H1 (cell line): ENCODE data around the gene RBM43. TPM values are rescaled to one million over a fixed set of nuclear protein-coding genes. Genes with fewer than 3 reads are reported as not detected.

Source experiments
- CTCF ChIP-seq, 3 experiments: IDR thresholded peaks; 1 replicate in 2 of 3; 2 replicates in 1 of 3; pipeline versions ENCODE4 v1.5.1 to v1.6.1; 2011; ENCODE audit warnings: low read length in 3 of 3, mild to moderate bottlenecking in 3 of 3, inconsistent platforms in 2 of 3, low read depth in 1 of 3, moderate library complexity in 1 of 3; ENCODE audit not compliant: insufficient read depth in 1 of 3; ENCODE audit errors: control extremely low read depth in 1 of 3
- GTF2F1 ChIP-seq: IDR thresholded peaks from 2 replicates; pipeline ENCODE4 v1.6.1; 2012; ENCODE audit warnings: low read depth, low read length, improper control_type of control experiment, borderline replicate concordance
- RAD21 ChIP-seq, 2 experiments: IDR thresholded peaks in 1 of 2; conservative IDR thresholded peaks in 1 of 2; 2 replicates each; pipeline ENCODE4 v1.6.1; 2011; ENCODE audit warnings: low read depth in 2 of 2, low read length in 2 of 2, improper control_type of control experiment in 1 of 2, inconsistent platforms in 1 of 2, mild to moderate bottlenecking in 1 of 2, moderate library complexity in 1 of 2
- SUZ12 ChIP-seq: fragments of 200-600 bp; sonication (generic); IDR thresholded peaks from 2 replicates; pipeline ENCODE4 v1.6.1; 2012; ENCODE audit warnings: mild to moderate bottlenecking, inconsistent platforms, low read length, moderate library complexity, mixed read lengths
- TAF1 ChIP-seq: IDR thresholded peaks from 2 replicates; pipeline ENCODE4 v1.6.1; 2011; ENCODE audit warnings: mild to moderate bottlenecking, low read depth, low read length
- TBP ChIP-seq: IDR thresholded peaks from 2 replicates; pipeline ENCODE4 v1.6.1; 2011; ENCODE audit warnings: low read depth, low read length, improper control_type of control experiment
- polyA plus RNA-seq, 7 experiments: library from polyadenylated mRNA; depleted of rRNA in 3 of 7; stranded (reverse) in 5 of 7; unstranded in 2 of 7; fragments of >200 nt in 5 of 7; fragments of 200-250 nt in 2 of 7; gene quantifications; 1 replicate in 5 of 7; 2 replicates in 1 of 7; 4 replicates in 1 of 7; pipeline versions ENCODE4 v1.2.1 to v1.2.3, GENCODE V29; 2011 to 2013; ENCODE audit warnings: missing spikeins in 2 of 7, mixed read lengths in 2 of 7
- total RNA-seq: library from RNA; stranded (reverse); fragmentation: NEBNext Ultra II Directional; extraction: Animal tissue kit (Norgen Biotek cat#: 25700); gene quantifications from 2 replicates; pipeline ENCODE4 v1.2.1, GENCODE V29; 2021
- TF ChIP-seq, protein P1 (sequence below): fragments of 300-600 bp; sonication (generic); IDR thresholded peaks from 2 replicates; pipeline ENCODE4 v1.7.1; 2012; ENCODE audit warnings: low read length, moderate library complexity, mild to moderate bottlenecking, inconsistent platforms; ENCODE audit not compliant: insufficient replicate concordance

RBM43 gene
- total and polyA plus RNA-seq, 2 of the 8 experiments (the other 6 are each of a cell fraction or from before 2014, with no cell fraction given), result 1.7 to 2.0 TPM

- TF ChIP-seq, protein P1, sequence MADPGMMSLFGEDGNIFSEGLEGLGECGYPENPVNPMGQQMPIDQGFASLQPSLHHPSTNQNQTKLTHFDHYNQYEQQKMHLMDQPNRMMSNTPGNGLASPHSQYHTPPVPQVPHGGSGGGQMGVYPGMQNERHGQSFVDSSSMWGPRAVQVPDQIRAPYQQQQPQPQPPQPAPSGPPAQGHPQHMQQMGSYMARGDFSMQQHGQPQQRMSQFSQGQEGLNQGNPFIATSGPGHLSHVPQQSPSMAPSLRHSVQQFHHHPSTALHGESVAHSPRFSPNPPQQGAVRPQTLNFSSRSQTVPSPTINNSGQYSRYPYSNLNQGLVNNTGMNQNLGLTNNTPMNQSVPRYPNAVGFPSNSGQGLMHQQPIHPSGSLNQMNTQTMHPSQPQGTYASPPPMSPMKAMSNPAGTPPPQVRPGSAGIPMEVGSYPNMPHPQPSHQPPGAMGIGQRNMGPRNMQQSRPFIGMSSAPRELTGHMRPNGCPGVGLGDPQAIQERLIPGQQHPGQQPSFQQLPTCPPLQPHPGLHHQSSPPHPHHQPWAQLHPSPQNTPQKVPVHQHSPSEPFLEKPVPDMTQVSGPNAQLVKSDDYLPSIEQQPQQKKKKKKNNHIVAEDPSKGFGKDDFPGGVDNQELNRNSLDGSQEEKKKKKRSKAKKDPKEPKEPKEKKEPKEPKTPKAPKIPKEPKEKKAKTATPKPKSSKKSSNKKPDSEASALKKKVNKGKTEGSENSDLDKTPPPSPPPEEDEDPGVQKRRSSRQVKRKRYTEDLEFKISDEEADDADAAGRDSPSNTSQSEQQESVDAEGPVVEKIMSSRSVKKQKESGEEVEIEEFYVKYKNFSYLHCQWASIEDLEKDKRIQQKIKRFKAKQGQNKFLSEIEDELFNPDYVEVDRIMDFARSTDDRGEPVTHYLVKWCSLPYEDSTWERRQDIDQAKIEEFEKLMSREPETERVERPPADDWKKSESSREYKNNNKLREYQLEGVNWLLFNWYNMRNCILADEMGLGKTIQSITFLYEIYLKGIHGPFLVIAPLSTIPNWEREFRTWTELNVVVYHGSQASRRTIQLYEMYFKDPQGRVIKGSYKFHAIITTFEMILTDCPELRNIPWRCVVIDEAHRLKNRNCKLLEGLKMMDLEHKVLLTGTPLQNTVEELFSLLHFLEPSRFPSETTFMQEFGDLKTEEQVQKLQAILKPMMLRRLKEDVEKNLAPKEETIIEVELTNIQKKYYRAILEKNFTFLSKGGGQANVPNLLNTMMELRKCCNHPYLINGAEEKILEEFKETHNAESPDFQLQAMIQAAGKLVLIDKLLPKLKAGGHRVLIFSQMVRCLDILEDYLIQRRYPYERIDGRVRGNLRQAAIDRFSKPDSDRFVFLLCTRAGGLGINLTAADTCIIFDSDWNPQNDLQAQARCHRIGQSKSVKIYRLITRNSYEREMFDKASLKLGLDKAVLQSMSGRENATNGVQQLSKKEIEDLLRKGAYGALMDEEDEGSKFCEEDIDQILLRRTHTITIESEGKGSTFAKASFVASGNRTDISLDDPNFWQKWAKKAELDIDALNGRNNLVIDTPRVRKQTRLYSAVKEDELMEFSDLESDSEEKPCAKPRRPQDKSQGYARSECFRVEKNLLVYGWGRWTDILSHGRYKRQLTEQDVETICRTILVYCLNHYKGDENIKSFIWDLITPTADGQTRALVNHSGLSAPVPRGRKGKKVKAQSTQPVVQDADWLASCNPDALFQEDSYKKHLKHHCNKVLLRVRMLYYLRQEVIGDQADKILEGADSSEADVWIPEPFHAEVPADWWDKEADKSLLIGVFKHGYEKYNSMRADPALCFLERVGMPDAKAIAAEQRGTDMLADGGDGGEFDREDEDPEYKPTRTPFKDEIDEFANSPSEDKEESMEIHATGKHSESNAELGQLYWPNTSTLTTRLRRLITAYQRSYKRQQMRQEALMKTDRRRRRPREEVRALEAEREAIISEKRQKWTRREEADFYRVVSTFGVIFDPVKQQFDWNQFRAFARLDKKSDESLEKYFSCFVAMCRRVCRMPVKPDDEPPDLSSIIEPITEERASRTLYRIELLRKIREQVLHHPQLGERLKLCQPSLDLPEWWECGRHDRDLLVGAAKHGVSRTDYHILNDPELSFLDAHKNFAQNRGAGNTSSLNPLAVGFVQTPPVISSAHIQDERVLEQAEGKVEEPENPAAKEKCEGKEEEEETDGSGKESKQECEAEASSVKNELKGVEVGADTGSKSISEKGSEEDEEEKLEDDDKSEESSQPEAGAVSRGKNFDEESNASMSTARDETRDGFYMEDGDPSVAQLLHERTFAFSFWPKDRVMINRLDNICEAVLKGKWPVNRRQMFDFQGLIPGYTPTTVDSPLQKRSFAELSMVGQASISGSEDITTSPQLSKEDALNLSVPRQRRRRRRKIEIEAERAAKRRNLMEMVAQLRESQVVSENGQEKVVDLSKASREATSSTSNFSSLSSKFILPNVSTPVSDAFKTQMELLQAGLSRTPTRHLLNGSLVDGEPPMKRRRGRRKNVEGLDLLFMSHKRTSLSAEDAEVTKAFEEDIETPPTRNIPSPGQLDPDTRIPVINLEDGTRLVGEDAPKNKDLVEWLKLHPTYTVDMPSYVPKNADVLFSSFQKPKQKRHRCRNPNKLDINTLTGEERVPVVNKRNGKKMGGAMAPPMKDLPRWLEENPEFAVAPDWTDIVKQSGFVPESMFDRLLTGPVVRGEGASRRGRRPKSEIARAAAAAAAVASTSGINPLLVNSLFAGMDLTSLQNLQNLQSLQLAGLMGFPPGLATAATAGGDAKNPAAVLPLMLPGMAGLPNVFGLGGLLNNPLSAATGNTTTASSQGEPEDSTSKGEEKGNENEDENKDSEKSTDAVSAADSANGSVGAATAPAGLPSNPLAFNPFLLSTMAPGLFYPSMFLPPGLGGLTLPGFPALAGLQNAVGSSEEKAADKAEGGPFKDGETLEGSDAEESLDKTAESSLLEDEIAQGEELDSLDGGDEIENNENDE, result no peak
- TF ChIP-seq SUZ12 (no peak), TAF1 (no peak), RAD21 (IDR thresholded peaks at IDR 0.05 in 1 of 2, conservative IDR thresholded peaks at IDR 0.05 in 1 of 2; ENCODE audit: low read depth in 2 of 2, low read length in 2 of 2) (no peak), GTF2F1 (no peak), TBP (no peak), CTCF (IDR thresholded peaks at IDR 0.05; ENCODE audit: control extremely low read depth in 1 of 3, insufficient read depth in 1 of 3, low read depth in 1 of 3, low read length in 3 of 3) (no peak)
These were observed 63.0 kb downstream of the RBM43 start (continued) for GRCh38 chr2:151198645-151199044.
